Progenitor cell of endocrine pancreas (in vitro differentiated cells): ENCODE data around the gene AP5Z1. TPM values are rescaled to one million over a fixed set of nuclear protein-coding genes. Genes with fewer than 3 reads are reported as not detected.

Experiments used
- DNase-seq: peaks from one replicate; pipeline ENCODE4 v3.0.0; 2021; ENCODE audit warnings: low spot score; ENCODE audit not compliant: unreplicated experiment
- H3K27ac Mint-ChIP-seq: 2 replicates; pipeline ENCODE4 v1.8.0; 2021; ENCODE audit warnings: mild to moderate bottlenecking, moderate library complexity, mixed read lengths
- H3K27me3 Mint-ChIP-seq: 2 replicates; pipeline ENCODE4 v1.8.0; 2021; ENCODE audit warnings: mixed read lengths
- H3K36me3 Mint-ChIP-seq: 2 replicates; pipeline ENCODE4 v1.8.0; 2022; ENCODE audit warnings: mixed read lengths; ENCODE audit not compliant: insufficient read depth
- H3K4me1 Mint-ChIP-seq: 2 replicates; pipeline ENCODE4 v1.8.0; 2021; ENCODE audit warnings: low read depth, mixed read lengths
- H3K4me3 Mint-ChIP-seq: 2 replicates; pipeline ENCODE4 v1.8.0; 2021; ENCODE audit warnings: low read depth, mild to moderate bottlenecking, moderate library complexity, mixed read lengths
- H3K9me3 Mint-ChIP-seq: 2 replicates; pipeline ENCODE4 v1.8.0; 2021; ENCODE audit warnings: low read depth, mixed read lengths
- CTCF ChIP-seq: fragments of 200-600 bp; sonication (generic); IDR thresholded peaks from one replicate; pipeline ENCODE4 v1.5.0; 2021; ENCODE audit warnings: antibody characterized with exemption, mild to moderate bottlenecking; ENCODE audit not compliant: unreplicated experiment
- total RNA-seq: library from RNA; stranded (reverse); gene quantifications from 2 replicates; pipeline ENCODE4 v1.2.1, GENCODE V29; 2021

The AP5Z1 gene
- total RNA-seq, 1 donor from 2014 or later = 42.8 TPM

- no peaks in the 10 kb centered on the region for H3K27me3 Mint-ChIP-seq
- peak overlapping the region; percentile 97 for H3K4me3 Mint-ChIP-seq
- H3K4me1 Mint-ChIP-seq = peaks cover 22% of the 10 kb centered on the region
- peak overlapping the region; percentile 98 for H3K27ac Mint-ChIP-seq
- H3K36me3 Mint-ChIP-seq = peaks cover 3% of the 10 kb centered on the region
- DNase-seq = no peak
- TF ChIP-seq CTCF = no peak
- no peaks in the 10 kb centered on the region for H3K9me3 Mint-ChIP-seq
Measured at GRCh38 chr7:4774007-4774406, 1.4 kb upstream of the AP5Z1 start.

DNA sequence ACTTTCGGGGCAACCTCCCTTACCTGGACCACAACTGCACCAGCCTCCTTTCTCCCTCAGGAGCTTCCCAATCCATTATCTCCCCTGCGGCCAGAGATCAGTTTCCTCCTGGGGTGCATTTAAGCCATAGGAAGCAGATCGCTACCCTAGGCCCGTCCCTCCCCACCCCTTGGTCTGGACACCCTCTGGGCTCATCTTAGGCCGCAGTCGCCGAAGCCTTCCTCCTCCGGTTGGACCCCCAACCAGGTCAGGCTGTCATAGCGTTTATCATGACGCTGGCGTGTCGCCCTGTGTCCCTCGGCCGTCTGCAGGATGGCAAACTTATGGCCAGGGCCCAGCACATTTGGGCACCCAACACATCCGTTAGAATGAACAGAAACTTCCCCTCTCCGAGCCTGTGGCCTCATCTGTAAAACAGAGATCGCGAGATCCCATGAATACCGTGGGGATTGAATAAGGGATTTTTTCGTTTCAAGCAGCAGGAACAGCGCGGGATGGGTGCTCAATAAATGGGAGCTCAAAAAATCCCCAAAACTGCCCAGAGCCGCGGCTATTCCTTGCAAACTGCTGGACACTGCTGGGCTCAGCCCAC, 669 bp upstream of the AP5Z1 start:
- Mint-ChIP-seq H3K9me3 (no peaks in the 10 kb centered on the region), H3K27me3 (no peaks in the 10 kb centered on the region), H3K4me3 (peak overlapping the region; percentile 97), H3K4me1 (peaks cover 22% of the 10 kb centered on the region), H3K27ac (peak overlapping the region; percentile 98), H3K36me3 (peaks cover 3% of the 10 kb centered on the region)
- TF ChIP-seq CTCF = no peak
- DNase-seq = no peak

DNA sequence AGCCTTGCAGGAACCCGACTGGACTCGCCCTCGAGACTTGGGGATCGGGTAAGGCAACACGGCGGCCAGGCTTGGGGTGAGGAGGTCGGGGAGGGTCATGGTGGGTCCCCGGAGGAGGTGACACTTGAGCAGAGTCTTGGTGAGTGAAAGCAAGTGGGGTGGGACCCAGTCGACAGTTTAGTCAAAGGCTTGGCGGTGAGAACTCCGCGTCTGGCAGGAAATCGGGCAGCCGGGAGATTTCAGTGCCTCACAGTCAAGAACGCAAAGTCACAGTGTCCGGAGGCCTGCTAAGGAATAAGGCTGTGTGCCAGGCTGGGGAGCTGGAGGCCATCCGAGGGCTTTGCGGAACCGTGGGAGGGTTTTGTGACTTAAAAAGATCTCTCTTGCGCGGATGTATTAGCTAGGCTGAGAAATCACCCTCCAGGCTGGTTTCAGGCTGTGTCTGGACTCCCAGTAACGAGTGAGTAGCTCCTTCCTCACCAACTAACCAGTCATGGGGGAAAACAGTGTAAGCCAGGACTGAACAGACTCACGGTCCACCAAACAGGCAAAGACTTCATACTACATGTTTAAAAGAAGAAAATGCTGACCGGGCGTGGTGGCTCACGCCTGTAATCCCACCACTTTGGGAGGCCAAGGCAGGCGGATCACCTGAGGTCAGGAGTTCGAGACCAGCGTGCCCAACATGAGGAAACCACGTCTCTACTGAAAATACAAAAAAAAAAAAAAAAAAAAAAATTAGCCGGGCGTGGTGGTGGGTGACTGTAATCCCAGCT, 613 bp downstream of the AP5Z1 start:
- peaks cover 1% of the 10 kb centered on the region for H3K36me3 Mint-ChIP-seq
- peak overlapping the region; percentile 98 for H3K27ac Mint-ChIP-seq
- H3K9me3 Mint-ChIP-seq = no peaks in the 10 kb centered on the region
- H3K27me3 Mint-ChIP-seq = no peaks in the 10 kb centered on the region
- H3K4me3 Mint-ChIP-seq = peak overlapping the region; percentile 97
- no peak for TF ChIP-seq CTCF
- H3K4me1 Mint-ChIP-seq = peaks cover 22% of the 10 kb centered on the region
- no peak for DNase-seq

- DNase-seq = no peak
- Mint-ChIP-seq H3K4me1 (peaks cover 20% of the 10 kb centered on the region), H3K27ac (no peak overlapping the region), H3K4me3 (no peak overlapping the region), H3K27me3 (no peaks in the 10 kb centered on the region), H3K36me3 (peaks cover 1% of the 10 kb centered on the region), H3K9me3 (no peaks in the 10 kb centered on the region)
- no peak for TF ChIP-seq CTCF
Measured at GRCh38 chr7:4779118-4779517, 3.7 kb downstream of the AP5Z1 start.

GRCh38 chr7:4781366-4782069, 6.1 kb downstream of the AP5Z1 start:
- DNase-seq = no peak
- no peak for TF ChIP-seq CTCF
- no peaks in the 10 kb centered on the region for H3K9me3 Mint-ChIP-seq
- peaks cover 5% of the 10 kb centered on the region for H3K4me1 Mint-ChIP-seq
- no peaks in the 10 kb centered on the region for H3K36me3 Mint-ChIP-seq
- no peak overlapping the region for H3K4me3 Mint-ChIP-seq
- H3K27me3 Mint-ChIP-seq = no peaks in the 10 kb centered on the region
- H3K27ac Mint-ChIP-seq = no peak overlapping the region
